HG03571 (cell line): ENCODE data around the gene TM9SF2.
A peak's percentile ranks its signal among the peaks of the same experiment; 100 is the strongest.
"Not testable (repeated sequence)": the region's sequence is repeated elsewhere in the genome, so short reads cannot be mapped to it uniquely, and the experiment has no call there.

Source experiments
- ATAC-seq: cut with Tn5 transposase; IDR thresholded peaks from one replicate; pipeline ENCODE4 v1.9.1; 2021; ENCODE audit not compliant: unreplicated experiment

TM9SF2 gene

GRCh38 chr13:99528547-99528946 is 27.3 kb downstream of the TM9SF2 start:
- ATAC-seq = peak; percentile 77

GRCh38 chr13:99536023-99536422 is 34.8 kb downstream of the TM9SF2 start:
- no peak for ATAC-seq

GRCh38 chr13:99540530-99540929 is 39.3 kb downstream of the TM9SF2 start:
- no peak for ATAC-seq

- peak; percentile 99 for ATAC-seq
Observed at GRCh38 chr13:99542788-99543406, 41.6 kb downstream of the TM9SF2 start.

GRCh38 chr13:99545361-99545760 is 44.1 kb downstream of the TM9SF2 start:
- no peak for ATAC-seq

GRCh38 chr13:99545979-99546378 is 44.7 kb downstream of the TM9SF2 start:
- no peak for ATAC-seq

- ATAC-seq = no peak
Observed at GRCh38 chr13:99546878-99547277, 45.6 kb downstream of the TM9SF2 start.

GRCh38 chr13:99548448-99548847 is 47.2 kb downstream of the TM9SF2 start:
- peak; percentile 45 for ATAC-seq

- no peak for ATAC-seq
Observed at GRCh38 chr13:99553033-99553432, 51.8 kb downstream of the TM9SF2 start.

- ATAC-seq = no peak
Observed at GRCh38 chr13:99555149-99555548, 53.9 kb downstream of the TM9SF2 start.

- ATAC-seq = no peak
Observed at GRCh38 chr13:99556867-99557443, 55.7 kb downstream of the TM9SF2 start.

- ATAC-seq = no peak
Observed at GRCh38 chr13:99558570-99559180, 57.4 kb downstream of the TM9SF2 start.

GRCh38 chr13:99559560-99559959 is 58.3 kb downstream of the TM9SF2 start:
- no peak for ATAC-seq

GRCh38 chr13:99563404-99563803 is 62.1 kb downstream of the TM9SF2 start:
- no peak for ATAC-seq

GRCh38 chr13:99564386-99564785 is 63.1 kb downstream of the TM9SF2 start:
- no peak for ATAC-seq

- ATAC-seq = no peak
Observed at GRCh38 chr13:99565478-99566124, 64.3 kb downstream of the TM9SF2 start.

GRCh38 chr13:99566125-99567083 is 65.1 kb downstream of the TM9SF2 start:
- ATAC-seq = no peak

GRCh38 chr13:99568901-99569300 is 67.6 kb downstream of the TM9SF2 start:
- ATAC-seq = not testable (repeated sequence)

GRCh38 chr13:99572131-99572530 is 70.9 kb downstream of the TM9SF2 start:
- ATAC-seq = no peak

GRCh38 chr13:99572921-99573320 is 71.6 kb downstream of the TM9SF2 start:
- no peak for ATAC-seq
